HG03103 (cell line): ENCODE measurements around the gene NTN5.

Source experiments
- ATAC-seq: cut with Tn5 transposase; IDR thresholded peaks from one replicate; pipeline ENCODE4 v1.9.1; 2021; ENCODE audit warnings: low read depth; ENCODE audit not compliant: unreplicated experiment

Gene NTN5

GRCh38 chr19:48645620-48646000 is 27.2 kb downstream of the NTN5 start:
- no peak for ATAC-seq

DNA sequence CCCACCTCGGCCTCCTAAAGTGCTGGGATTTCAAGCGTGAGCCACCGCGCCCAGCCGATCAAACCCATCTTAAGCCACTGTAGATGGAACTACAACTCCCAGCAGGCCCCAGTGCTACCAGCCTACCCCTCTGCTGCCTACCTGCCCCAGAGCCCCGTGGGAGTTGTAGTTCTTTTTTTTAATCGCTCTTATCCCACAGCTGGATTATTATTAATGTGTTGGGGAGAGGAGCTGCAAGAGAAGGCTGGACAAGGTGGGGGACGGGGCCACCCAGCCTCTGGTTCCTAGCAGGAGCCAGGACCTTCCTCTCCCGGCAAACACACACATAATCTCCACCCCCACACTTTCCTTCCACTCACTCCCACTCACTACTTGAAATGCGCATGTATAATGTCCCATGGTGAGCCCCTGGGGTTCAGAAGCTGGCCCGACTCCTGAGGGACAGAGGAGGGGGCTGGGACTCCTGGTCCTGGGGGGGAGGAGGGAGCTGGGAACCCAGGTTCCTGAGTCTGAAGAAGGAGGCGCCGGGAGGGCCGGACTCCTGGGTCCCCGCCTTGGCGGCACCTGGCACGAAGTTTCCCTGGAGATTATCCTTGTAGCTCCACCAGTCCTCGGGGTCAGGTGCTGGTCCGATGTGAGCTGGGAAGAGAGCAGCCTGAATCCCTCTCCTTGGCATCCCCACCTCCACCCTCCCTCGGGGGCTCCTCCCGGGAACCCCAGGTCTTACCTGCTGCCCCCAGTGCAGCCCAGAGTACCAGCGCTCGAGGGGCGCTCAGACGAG is 27.8 kb downstream of the NTN5 start:
- ATAC-seq = no peak

DNA sequence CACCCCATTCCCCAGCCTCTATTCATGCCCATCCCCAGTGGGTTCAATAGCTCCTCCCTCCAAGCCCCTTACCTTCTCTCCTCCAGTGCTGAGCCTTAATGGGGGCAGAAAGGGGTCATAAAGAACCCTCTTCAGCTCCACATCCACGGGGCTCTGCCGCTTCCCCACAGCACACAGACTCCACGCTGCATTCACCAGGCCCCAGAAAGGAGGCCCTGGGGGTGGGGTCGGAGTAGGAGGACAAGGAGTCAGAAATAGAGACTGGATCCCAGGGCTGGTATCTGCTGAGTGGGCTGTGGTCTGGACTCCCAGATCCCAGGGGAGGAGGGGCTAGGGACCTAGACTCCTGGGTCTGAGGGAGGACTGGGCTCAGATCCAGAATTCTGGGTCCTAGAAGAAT is 28.5 kb downstream of the NTN5 start:
- ATAC-seq = no peak

- ATAC-seq = no peak
These were observed 30.0 kb downstream of the NTN5 start for GRCh38 chr19:48642862-48643261.

GRCh38 chr19:48641850-48642249 is 31.0 kb downstream of the NTN5 start:
- ATAC-seq = no peak

DNA sequence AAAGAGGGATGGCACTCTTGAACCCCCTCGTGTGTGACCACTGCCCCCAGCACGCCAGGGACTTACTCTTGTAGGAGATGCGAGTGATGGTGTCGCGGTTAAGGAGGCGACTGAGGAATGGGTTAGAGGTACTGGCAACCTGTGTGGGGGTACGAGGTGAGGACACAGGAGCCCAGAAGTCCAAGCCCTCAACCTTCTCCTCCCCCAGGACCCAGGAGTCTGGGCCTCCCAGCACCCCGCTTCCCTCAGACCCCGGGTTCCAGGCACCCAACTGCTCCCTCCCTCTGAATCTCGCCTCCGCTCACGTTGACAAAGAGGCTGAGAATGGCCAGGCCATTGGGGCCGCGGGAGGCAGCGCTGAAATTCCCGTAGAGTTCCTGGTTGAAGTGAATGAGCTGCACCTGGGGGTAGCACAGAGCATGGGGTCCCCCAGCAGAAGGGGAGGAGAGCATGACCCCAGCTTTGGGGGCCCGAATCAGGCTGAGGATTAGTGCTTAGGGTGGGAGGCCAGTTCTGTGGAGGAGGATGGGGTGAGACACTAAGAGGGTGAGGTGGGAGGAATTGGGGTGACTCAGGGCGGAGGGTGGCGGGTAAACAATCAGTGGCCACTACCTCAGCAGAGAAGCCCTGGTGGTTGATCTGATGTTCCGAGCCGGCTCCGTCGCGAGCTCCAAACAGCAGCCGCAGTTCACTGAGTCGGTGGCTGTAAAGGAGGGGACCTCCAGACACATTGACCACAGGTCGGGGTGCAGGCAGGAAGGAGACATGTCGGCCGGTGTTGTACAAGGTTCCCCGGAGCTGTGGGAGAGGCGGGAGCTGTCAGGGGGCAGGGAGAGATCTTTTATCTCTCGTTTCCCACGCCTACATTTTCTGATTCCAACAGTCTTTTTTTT is 33.1 kb downstream of the NTN5 start:
- ATAC-seq = no peak

DNA sequence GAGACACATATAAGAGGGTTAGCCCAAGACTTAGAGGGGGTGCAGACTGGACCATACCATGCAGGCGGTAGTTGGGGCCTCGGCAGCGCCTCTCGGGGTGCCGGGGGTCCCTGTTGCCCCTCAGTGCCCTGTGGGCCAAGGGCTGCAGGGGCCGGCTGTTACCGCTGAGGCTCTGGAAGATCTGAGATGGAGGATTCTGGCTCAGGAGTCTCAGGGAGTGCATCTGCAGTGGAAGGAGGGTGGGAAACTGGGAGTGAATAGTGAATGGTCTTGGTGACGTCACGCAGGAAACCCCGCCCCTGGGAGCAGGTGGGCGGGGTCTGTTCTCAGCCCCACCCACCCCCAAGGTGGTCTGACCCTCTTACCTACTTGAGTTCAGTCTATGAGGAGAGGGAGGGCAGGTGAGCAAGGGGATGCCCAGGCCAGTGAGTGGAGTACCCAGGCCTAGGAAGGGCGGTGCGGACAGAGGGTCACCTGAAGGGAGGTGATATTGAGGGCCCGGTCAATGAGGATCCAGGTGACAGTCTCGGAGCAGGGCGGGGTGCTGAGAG is 33.9 kb downstream of the NTN5 start:
- no peak for ATAC-seq

GRCh38 chr19:48637948-48638830 is 34.6 kb downstream of the NTN5 start:
- ATAC-seq = peak; percentile 5

DNA sequence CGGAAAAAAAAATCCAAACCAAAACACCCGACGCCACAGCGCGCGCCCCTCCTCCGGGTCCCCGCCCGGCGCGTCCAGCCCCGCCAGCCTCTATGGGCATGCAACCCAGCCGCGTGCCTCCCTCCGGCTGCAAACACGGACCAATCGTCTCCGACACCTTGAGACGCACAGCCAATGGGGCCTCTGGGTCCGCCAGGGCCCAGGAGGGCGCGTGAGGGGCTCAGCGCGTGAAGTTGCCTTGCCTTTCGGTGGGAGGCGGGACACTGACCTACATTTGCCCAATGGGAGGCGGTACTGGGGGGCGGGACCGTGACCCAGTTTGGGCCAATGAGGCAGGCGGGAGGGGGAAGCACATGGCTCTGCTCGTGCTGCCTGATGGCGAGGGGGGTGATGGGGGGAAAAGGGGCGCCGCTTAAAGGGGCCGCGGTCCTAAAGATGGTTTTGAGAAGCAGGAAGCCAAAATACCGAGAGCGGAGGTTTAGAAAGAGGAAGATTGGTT is 35.3 kb downstream of the NTN5 start:
- peak; percentile 58 for ATAC-seq

DNA sequence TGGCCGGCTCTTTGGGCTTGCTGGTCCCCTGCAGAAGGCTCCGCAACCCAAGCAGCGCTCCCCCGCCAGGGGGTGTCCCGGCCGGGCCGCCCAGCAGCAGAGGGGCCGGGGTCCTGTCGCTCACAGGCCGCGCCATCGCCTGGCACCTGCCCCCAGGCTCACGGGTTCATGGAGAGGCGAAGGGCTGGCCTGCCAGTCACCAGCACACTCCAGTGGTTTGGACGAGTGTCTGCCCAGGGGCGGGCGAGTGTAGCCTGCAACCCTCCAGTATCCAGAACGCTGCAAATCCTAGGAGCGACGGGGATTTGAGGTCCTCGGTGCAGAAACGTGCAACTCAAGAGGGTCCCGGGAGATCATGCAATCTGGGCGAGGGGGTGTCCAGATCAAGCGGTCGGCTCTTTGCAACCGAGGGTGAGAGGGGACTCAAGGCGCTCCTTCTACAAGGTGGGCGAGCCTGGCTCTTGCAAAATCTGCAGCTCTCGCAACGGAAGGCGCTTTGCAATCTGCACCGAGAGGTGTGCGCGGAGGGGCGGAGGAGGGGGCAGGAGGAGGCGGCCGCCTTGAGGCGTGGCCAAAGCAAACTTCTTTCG is 35.9 kb downstream of the NTN5 start, which contains the start of gene DBP:
TSS of gene DBP (minus strand) at position 521 of the 590 bp plus-strand sequence. CDS start at position 136, 385 bp downstream.
- peak; percentile 24 for ATAC-seq

- ATAC-seq = no peak
These were observed 36.6 kb downstream of the NTN5 start for GRCh38 chr19:48635966-48636858.

DNA sequence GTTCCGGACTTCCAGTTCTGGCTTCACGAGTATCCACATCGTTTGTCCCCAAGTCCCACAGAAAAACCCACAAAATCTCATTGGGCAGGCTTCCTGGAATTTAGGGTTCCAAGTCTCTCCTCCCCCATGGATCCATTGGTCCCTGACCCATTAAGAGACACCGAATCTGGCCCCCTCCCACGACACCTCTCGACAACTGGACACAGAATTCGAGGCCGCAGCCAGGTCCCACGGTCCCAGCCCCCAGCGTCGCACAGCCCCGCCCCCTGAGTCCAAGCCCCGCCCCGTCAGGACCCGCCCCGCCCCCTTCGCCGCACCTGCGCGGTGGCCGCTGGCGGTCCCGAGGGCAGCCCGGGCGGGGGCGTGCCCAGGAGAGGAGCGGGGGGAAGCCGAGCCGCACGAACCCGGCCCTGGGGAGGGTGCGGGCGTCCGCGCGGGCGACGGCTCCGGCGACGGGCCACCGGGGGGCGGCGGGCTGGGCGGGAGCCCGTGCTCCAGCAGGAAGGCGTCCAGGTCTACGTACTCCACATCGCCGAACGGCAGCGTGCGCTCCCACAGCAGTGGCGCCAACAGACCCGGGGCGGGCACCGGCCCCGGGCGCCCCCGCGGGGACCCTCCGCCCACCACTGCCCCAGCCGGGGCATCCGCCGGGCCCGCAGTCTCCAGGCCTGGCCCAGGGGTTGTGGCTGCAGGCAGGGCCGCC is 37.4 kb downstream of the NTN5 start:
- no peak for ATAC-seq

DNA sequence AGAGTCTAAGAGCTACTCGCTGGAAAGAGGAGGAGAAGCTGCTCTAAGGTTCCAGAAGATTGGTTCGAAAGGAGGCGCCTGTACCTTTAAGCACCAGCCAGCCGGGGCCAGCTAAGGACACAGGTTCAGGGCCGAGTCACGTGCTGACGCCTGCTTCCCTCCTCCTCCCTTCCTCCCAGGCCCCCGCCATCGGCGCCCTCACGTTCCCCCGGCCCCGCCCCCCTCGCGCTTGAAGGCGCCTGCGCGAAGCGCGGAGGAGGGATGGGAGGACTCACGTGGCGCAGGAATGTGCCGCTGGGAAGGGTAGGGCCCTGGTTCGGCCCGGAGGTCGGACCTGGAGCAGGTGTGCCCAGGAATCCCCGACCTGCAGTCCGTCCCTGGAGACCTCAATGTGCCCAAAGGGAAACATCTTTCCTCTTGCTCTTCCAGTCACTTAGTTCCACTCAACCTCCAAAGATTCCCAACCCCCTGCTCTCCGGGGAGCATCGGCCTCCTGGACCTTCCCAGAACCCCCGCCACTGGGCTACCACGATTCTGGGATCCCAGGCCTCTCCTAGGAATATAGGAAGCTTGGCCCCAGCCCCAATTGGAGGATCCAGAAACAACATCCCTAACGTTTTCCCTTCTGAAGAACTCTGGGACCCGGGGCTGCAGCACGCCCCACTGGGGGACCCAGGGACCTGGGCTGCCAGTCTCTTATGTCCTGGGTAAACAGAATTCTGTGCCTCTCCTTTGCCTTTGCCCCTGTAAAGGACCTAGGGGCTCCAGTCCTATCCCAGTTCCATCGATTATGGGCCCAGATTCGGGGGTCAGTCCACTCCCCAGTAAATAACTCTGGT is 38.2 kb downstream of the NTN5 start:
- ATAC-seq = peak; percentile 27

DNA sequence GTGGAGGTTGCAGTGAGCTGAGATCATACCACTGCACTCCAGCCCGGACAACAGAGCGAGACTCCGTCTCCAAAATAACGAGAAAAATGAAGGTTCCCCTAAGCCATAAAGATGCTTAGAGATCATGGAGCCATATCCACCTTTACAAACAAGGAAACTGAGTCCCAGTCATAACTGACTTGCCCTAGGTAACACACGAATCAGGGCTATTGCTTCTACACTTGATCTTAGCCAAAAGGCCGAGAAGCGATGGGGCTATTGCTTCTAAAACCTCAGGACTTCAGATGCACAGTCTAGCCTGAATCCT is 38.8 kb downstream of the NTN5 start:
- ATAC-seq = no peak

GRCh38 chr19:48633148-48634035 is 39.4 kb downstream of the NTN5 start:
- ATAC-seq = no peak

- ATAC-seq = no peak
These were observed 40.1 kb downstream of the NTN5 start for GRCh38 chr19:48632692-48633147.
